Kidney epithelial cell (primary cell): ENCODE data around the gene SLC49A3. TPM values are rescaled to one million over a fixed set of nuclear protein-coding genes. Genes with fewer than 3 reads are reported as not detected.

Source experiments
- DNase-seq: peaks from one replicate; pipeline ENCODE4 v3.0.0-alpha.2; 2010; ENCODE audit warnings: low read depth
- H3K27me3 ChIP-seq: 2 replicates; pipeline ENCODE4 v1.6.0; 2011; ENCODE audit warnings: low read length; ENCODE audit not compliant: control insufficient read depth, insufficient read depth
- H3K36me3 ChIP-seq: 2 replicates; pipeline ENCODE4 v1.5.1; 2011; ENCODE audit warnings: low read length; ENCODE audit not compliant: control insufficient read depth, insufficient read depth
- H3K4me3 ChIP-seq: 2 replicates; pipeline ENCODE4 v1.5.1; 2011; ENCODE audit warnings: low read depth, mild to moderate bottlenecking, control low read depth, low read length
- total RNA-seq: library from RNA; depleted of rRNA; stranded (reverse); fragments of >200 nt; gene quantifications from 2 replicates; pipeline ENCODE4 v1.2.3, GENCODE V29; 2015
- TF ChIP-seq, protein P1 (sequence below): IDR thresholded peaks from 2 replicates; pipeline ENCODE4 v1.5.1; 2011; ENCODE audit warnings: mild to moderate bottlenecking, moderate library complexity, low read length, control low read depth, inconsistent platforms; ENCODE audit not compliant: insufficient read depth, poor library complexity, severe bottlenecking

SLC49A3 gene
- total RNA-seq, 1 donor from 2014 or later, result 3.4 TPM

DNA sequence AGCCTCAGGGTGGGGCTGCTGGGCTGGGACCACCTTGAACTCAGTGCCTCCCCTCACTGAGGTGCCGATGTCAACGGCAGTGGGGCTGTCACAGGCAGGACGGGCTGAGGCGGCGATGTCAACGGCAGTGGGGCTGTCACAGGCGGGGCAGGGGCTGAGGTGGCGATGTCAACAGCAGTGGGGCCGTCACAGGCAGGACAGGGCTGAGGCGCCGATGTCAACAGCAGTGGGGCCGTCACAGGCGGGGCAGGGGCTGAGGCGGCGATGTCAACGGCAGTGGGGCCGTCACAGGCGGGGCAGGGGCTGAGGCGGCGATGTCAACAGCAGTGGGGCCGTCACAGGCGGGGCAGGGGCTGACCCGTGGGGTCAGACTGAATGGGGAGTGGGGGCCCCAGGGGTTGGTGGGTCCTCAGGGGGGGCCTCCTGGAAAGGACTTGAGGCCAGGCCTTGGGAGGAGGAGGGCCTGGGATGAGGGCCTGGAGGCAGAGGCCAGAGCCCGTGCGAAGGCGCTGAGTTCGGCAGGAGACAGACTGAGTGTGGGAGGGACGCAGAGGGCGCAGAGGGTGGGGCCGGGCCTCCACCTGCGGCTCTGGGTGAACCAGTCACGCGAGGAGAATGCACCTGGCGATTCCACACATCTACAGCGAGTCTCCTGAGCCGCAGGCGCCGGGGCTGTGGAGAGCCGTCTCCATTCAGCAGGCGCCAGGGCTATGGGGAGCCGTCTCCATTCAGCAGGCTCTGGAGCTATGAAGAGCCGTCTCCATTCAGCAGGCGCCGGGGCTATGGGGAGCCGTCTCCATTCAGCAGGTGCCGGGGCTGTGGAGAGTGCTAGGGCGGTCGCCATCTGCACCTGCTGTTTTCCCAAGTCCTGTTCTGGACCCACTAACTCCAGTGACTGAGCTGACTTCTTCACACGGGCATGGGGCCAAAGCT is 37.7 kb downstream of the SLC49A3 start:
- TF ChIP-seq, protein P1, sequence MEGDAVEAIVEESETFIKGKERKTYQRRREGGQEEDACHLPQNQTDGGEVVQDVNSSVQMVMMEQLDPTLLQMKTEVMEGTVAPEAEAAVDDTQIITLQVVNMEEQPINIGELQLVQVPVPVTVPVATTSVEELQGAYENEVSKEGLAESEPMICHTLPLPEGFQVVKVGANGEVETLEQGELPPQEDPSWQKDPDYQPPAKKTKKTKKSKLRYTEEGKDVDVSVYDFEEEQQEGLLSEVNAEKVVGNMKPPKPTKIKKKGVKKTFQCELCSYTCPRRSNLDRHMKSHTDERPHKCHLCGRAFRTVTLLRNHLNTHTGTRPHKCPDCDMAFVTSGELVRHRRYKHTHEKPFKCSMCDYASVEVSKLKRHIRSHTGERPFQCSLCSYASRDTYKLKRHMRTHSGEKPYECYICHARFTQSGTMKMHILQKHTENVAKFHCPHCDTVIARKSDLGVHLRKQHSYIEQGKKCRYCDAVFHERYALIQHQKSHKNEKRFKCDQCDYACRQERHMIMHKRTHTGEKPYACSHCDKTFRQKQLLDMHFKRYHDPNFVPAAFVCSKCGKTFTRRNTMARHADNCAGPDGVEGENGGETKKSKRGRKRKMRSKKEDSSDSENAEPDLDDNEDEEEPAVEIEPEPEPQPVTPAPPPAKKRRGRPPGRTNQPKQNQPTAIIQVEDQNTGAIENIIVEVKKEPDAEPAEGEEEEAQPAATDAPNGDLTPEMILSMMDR, result no peak
- peaks cover 54% of the 10 kb centered on the region for H3K27me3 ChIP-seq
- H3K36me3 ChIP-seq, result no peaks in the 10 kb centered on the region
- DNase-seq, result no peak
- no peak overlapping the region for H3K4me3 ChIP-seq

DNA sequence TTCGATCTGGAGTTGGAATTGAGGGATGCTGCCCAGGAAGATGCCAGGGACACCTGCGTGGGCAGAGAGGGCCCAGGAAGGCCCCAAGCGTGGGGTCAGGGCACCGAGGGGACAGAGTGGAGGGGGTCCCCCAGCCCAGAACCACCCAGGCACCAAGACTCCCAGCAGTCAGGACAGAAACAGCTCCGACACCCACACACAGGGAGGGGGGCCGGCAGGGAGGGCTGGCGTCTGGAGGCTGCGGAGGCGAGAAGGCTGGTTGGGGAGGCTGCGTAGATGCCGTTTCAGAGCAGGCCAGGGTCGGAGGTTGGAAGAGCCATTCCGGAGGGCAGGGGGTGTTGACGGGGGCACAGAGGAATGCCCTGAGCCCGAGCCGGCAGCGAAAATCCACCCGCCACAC is 38.5 kb downstream of the SLC49A3 start:
- no peak overlapping the region for H3K4me3 ChIP-seq
- H3K27me3 ChIP-seq, result peaks cover 54% of the 10 kb centered on the region
- H3K36me3 ChIP-seq, result no peaks in the 10 kb centered on the region
- TF ChIP-seq, protein P1, result no peak
- no peak for DNase-seq

DNA sequence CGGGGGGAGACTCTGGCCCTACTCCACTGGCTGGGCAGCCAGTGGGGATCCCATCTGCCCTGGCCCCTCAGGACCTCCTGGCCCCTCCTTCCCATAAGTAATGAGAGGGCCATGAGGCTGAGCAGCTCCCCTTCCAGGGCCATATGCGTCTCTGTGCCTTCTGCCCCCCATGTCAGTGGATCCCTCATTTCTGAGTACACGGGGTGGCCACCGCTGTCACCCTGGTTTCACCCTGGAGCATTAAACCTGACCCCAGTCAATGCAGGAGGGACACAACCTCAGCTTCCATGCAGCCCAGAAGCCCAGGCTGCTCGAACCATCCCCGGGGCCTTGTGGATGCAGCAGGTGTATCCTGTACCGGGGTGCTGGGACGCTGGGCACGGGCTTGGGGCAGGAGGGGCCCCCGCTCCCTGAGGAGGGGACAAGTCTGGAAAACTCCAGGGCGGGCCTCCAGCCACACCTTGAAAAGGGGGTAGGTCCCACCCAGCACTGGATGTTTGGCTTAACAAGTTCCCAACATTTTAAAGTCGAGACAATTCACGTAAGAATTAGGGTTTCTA is 39.1 kb downstream of the SLC49A3 start:
- TF ChIP-seq, protein P1, result no peak
- H3K27me3 ChIP-seq, result peaks cover 48% of the 10 kb centered on the region
- no peak for DNase-seq

DNA sequence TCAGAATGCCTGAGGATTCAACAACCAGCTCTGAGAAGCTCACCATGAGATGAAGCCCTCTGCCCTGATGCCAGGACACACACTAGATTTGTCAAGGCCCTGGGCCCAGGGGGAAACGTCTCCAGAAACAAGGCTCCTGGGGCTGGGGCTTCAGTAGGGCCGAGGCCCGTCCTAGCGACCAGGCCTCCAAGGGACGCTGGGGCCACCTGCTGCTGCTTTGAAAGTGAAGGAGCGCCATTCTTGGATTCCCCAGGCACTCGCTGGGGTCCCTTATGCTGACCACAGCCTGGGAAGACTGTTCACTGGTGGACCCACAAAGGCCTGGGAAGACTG is 39.7 kb downstream of the SLC49A3 start:
- H3K27me3 ChIP-seq, result peaks cover 46% of the 10 kb centered on the region
- H3K36me3 ChIP-seq, result no peaks in the 10 kb centered on the region
- H3K4me3 ChIP-seq, result no peak overlapping the region
- TF ChIP-seq, protein P1, result no peak
- DNase-seq, result no peak

More for the DNA sequence above, 39.1 kb downstream of the SLC49A3 start:
- no peaks in the 10 kb centered on the region for H3K36me3 ChIP-seq
- H3K4me3 ChIP-seq, result no peak overlapping the region

DNA sequence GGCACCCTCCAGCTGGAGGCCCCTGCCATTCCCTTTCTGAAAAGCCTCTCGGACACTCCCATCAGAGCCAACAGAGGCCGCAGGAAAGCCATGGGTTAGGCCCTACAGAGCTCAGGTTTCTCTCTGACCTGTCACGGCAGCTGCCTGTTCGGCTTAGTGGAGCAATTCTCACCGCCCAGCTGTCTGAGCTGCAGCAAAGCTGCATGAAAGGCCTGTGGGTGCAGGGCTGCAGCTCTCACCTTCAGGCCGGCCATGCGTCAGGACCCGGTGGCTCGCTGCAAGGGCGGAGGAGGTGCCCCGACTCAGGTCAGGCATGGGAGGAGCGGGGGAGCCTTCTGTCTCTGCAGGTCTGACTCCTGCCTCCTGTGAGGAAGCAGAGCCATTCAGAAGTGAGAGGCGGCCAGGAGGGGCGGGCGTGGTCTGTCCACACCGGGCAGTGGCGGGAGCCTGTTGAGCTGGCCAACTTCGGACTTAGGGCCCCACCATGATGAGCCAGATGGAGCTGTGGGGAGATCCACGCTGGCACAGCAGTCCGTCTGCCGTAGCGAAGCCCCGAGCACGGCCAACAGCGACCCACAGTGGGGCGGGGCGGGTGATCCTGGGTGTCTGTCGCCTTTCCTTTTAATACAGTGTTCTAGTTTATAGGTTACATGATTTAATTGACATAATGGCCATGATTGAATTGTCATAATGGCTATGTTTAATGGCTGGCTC is 40.2 kb downstream of the SLC49A3 start:
- Histone ChIP-seq H3K36me3 (no peaks in the 10 kb centered on the region), H3K27me3 (peaks cover 46% of the 10 kb centered on the region), H3K4me3 (no peak overlapping the region)
- TF ChIP-seq, protein P1, result no peak
- DNase-seq, result no peak
